Small intestine (tissue), 7 donors: Measurements from ENCODE around the gene QRSL1. TPM values are rescaled to one million over a fixed set of nuclear protein-coding genes. Genes with fewer than 3 reads are reported as not detected.

Experiments used
- DNase-seq, 2 donors: peaks; one replicate each; pipeline versions ENCODE4 v3.0.0 to v3.0.0-alpha.2; 2013
- FAIRE-seq: peaks from 2 replicates; lab custom pipeline; 2012; peaks lifted over from hg19 to GRCh38; lab: Jason Lieb, UNC
- H3K27ac ChIP-seq, 3 donors: one replicate each; pipeline ENCODE4 v1.5.1; 2013; ENCODE audit warnings: low read length in 2 of 3, mild to moderate bottlenecking in 2 of 3, control low read depth in 1 of 3, inconsistent platforms in 1 of 3, low read depth in 1 of 3, moderate library complexity in 1 of 3
- H3K27me3 ChIP-seq, 3 donors: one replicate each; pipeline ENCODE4 v1.6.1; 2013; ENCODE audit warnings: low read length in 3 of 3, inconsistent platforms in 1 of 3; ENCODE audit not compliant: control insufficient read depth in 3 of 3, insufficient read depth in 3 of 3
- H3K36me3 ChIP-seq, 3 donors: one replicate each; pipeline ENCODE4 v1.6.1; 2013; ENCODE audit warnings: low read length in 3 of 3, inconsistent platforms in 1 of 3, low read depth in 1 of 3, mild to moderate bottlenecking in 1 of 3, moderate library complexity in 1 of 3; ENCODE audit not compliant: control insufficient read depth in 3 of 3, insufficient read depth in 2 of 3
- H3K4me1 ChIP-seq, 3 donors: one replicate each; pipeline ENCODE4 v1.6.1; 2013; ENCODE audit warnings: low read length in 2 of 3, inconsistent platforms in 1 of 3, low read depth in 1 of 3, mild to moderate bottlenecking in 1 of 3, moderate library complexity in 1 of 3; ENCODE audit not compliant: control insufficient read depth in 3 of 3, insufficient read depth in 2 of 3
- H3K4me3 ChIP-seq, 3 donors: one replicate each; pipeline ENCODE4 v1.5.1; 2013; ENCODE audit warnings: low read length in 3 of 3, control low read depth in 1 of 3, inconsistent platforms in 1 of 3, low read depth in 1 of 3, mild to moderate bottlenecking in 1 of 3, moderate library complexity in 1 of 3
- H3K9me3 ChIP-seq, 2 donors: one replicate each; pipeline ENCODE4 v1.6.1; 2013; ENCODE audit warnings: low read depth in 1 of 2, low read length in 1 of 2; ENCODE audit not compliant: control insufficient read depth in 2 of 2, insufficient read depth in 1 of 2
- WGBS, 3 donors: extraction: QIAGEN DNeasy Blood & Tissue Kit; methylation state at CpG; one replicate each; pipeline ENCODE4 v1.1.7; 2013; 5-methylcytosine and 5-hydroxymethylcytosine counted together
- polyA plus RNA-seq, 4 donors: library from polyadenylated mRNA; stranded (reverse) in 3 of 4; unstranded in 1 of 4; fragments of 200-250 nt in 3 of 4; fragments of 120-200 nt in 1 of 4; gene quantifications; one replicate each; pipeline versions ENCODE4 v1.2.1 to v1.2.3, GENCODE V29; 2013
- donor health status: healthy with polysubstance abuse.
- donor health status: control.
- donor health status: control.
- donor health status: Bipolar disorder and iron deficiency.
- donor health status: healthy.

QRSL1 gene
- polyA plus RNA-seq, 4 donors, result 5.6 to 13.6 (median 8.5) TPM

DNA sequence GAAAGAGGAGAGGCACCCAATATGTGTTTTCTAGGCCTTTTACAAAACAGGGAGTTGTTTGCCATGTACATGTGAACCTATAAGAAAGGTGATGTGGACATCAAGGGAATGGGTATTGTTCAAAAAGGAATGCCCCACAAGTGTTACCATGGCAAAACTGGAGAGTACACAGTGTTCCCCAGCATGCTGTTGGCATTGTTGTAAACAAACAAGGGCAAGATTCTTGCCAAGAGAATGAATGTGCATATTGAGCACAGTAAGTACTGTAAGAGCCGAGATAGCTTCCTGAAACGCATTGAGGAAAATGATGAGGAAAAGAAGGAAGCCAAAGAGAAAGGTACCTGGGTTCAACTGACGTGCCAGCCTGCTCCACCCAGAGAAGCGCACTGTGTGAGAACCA, 13.1 kb downstream of the QRSL1 start:
- FAIRE-seq (no peak), DNase-seq (no peak)
- Histone ChIP-seq H3K27me3 (no peaks in the 10 kb centered on the region), H3K36me3 (peaks cover 2 to 30% (median 8%) of the 10 kb centered on the region in 3 donors), H3K27ac (no peak overlapping the region), H3K9me3 (no peaks in the 10 kb centered on the region), H3K4me1 (no peaks in the 10 kb centered on the region), H3K4me3 (no peak overlapping the region)
- WGBS, 3 donors, result 95 to 96% (median 95%) methylated on average over 4 of the region's 4 CpGs

DNA sequence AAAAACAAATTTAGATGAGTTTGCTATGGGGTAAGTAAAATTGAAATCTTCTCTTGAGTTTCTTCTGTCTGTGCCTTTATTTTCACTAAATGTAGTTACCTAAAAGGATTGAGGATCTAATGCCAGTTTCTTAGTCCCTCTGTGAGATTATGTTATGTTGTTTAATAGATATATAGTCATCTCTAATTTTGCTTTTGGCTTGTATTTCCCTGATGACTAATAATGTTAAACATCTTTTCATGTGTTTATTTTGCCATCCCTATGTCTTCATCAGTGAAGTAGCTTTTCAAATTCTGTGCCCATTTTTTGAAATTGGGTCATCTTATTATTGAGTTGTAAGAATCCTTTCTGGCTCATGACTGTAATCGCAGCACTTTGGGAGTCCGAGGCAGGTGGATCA, 13.7 kb downstream of the QRSL1 start:
- 82 to 94% (median 91%) methylated on average over 2 of the region's 2 CpGs for WGBS, 3 donors
- DNase-seq (no peak), FAIRE-seq (no peak)
- Histone ChIP-seq H3K4me3 (no peak overlapping the region), H3K4me1 (no peaks in the 10 kb centered on the region), H3K36me3 (peaks cover 2 to 30% (median 8%) of the 10 kb centered on the region in 3 donors), H3K9me3 (no peaks in the 10 kb centered on the region), H3K27me3 (no peaks in the 10 kb centered on the region), H3K27ac (no peak overlapping the region)

GRCh38 chr6:106648651-106649308, 19.4 kb downstream of the QRSL1 start:
- Histone ChIP-seq H3K27ac (no peak overlapping the region), H3K9me3 (no peaks in the 10 kb centered on the region), H3K36me3 (peaks cover 0 to 26% (median 5%) of the 10 kb centered on the region in 3 donors), H3K4me3 (no peak overlapping the region), H3K4me1 (no peaks in the 10 kb centered on the region), H3K27me3 (no peaks in the 10 kb centered on the region)
- DNase-seq, result no peak
- FAIRE-seq, result no peak
- 85 to 97% (median 89%) methylated on average over 7 of the region's 7 CpGs for WGBS, 3 donors

DNA sequence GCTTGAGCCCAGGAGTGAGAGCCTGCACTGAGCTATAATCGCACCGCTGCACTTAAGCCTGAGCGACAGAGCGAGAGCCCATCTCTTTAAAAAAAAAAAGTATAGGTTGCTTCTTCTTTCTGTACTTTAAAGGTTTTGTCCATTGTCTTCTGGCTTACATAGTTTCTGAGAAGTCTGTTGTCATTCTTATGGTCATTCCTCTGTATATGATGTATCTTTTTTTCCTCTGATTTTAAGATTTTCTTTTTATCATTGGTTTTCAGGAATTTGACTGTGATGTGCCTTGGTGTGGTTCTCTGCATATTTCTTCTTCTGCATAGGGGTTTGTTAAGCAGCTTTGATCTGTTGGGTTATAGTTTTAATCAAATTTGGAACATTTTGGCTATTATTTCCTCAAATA, 29.1 kb downstream of the QRSL1 start:
- no peak for FAIRE-seq
- H3K4me3 ChIP-seq, result no peak overlapping the region
- peaks cover 0 to 13% of the 10 kb centered on the region in 2 donors for H3K9me3 ChIP-seq
- no peak overlapping the region for H3K27ac ChIP-seq
- H3K27me3 ChIP-seq, result no peaks in the 10 kb centered on the region
- no peak for DNase-seq
- peaks cover 2 to 34% (median 11%) of the 10 kb centered on the region in 3 donors for H3K36me3 ChIP-seq
- no peaks in the 10 kb centered on the region for H3K4me1 ChIP-seq
- WGBS, 3 donors, result 97 to 100% (median 98%) methylated on average over 4 of the region's 4 CpGs

GRCh38 chr6:106659859-106660258, 30.5 kb downstream of the QRSL1 start:
- FAIRE-seq (no peak), DNase-seq (no peak)
- Histone ChIP-seq H3K27ac (no peak overlapping the region), H3K4me1 (no peaks in the 10 kb centered on the region), H3K4me3 (no peak overlapping the region), H3K27me3 (no peaks in the 10 kb centered on the region), H3K9me3 (peaks cover 0 to 13% of the 10 kb centered on the region in 2 donors), H3K36me3 (peaks cover 2 to 28% (median 8%) of the 10 kb centered on the region in 3 donors)
- WGBS, 3 donors, result 98 to 100% (median 98%) methylated on average over 2 of the region's 2 CpGs

- Histone ChIP-seq H3K27me3 (no peaks in the 10 kb centered on the region), H3K9me3 (peaks cover 0 to 13% of the 10 kb centered on the region in 2 donors), H3K27ac (no peak overlapping the region), H3K4me1 (no peaks in the 10 kb centered on the region), H3K36me3 (peaks cover 2 to 22% (median 6%) of the 10 kb centered on the region in 3 donors), H3K4me3 (no peak overlapping the region)
- FAIRE-seq (no peak), DNase-seq (no peak)
- 95 to 98% (median 96%) methylated on average over 2 of the region's 2 CpGs for WGBS, 3 donors
These were observed 33.1 kb downstream of the QRSL1 start for GRCh38 chr6:106662458-106662857.

GRCh38 chr6:106666282-106667021, 37.1 kb downstream of the QRSL1 start:
- no peaks in the 10 kb centered on the region for H3K4me1 ChIP-seq
- FAIRE-seq (no peak), DNase-seq (peak in 1 of 2 donors; percentile 15)
- H3K27me3 ChIP-seq, result no peaks in the 10 kb centered on the region
- no peaks in the 10 kb centered on the region for H3K9me3 ChIP-seq
- 59 to 67% (median 62%) methylated on average over 6 of the region's 6 CpGs for WGBS, 3 donors
- H3K4me3 ChIP-seq, result no peak overlapping the region
- peaks cover 2 to 12% (median 4%) of the 10 kb centered on the region in 3 donors for H3K36me3 ChIP-seq
- no peak overlapping the region for H3K27ac ChIP-seq

- H3K4me1 ChIP-seq, result no peaks in the 10 kb centered on the region
- H3K27me3 ChIP-seq, result no peaks in the 10 kb centered on the region
- no peak overlapping the region for H3K27ac ChIP-seq
- no peak for DNase-seq
- WGBS, 3 donors, result 90 to 96% (median 91%) methylated on average over 4 of the region's 4 CpGs
- no peaks in the 10 kb centered on the region for H3K9me3 ChIP-seq
- H3K36me3 ChIP-seq, result peaks cover 2 to 8% (median 4%) of the 10 kb centered on the region in 3 donors
- no peak for FAIRE-seq
- H3K4me3 ChIP-seq, result no peak overlapping the region
These were observed 37.6 kb downstream of the QRSL1 start for GRCh38 chr6:106667022-106667402.
